ENCODE results near the gene PDE4D. TPM values are rescaled to one million over a fixed set of nuclear protein-coding genes. Genes with fewer than 3 reads are reported as not detected.

The PDE4D gene
- total RNA-seq, 1 experiment from 2014 or later: 6.5 TPM

DNA sequence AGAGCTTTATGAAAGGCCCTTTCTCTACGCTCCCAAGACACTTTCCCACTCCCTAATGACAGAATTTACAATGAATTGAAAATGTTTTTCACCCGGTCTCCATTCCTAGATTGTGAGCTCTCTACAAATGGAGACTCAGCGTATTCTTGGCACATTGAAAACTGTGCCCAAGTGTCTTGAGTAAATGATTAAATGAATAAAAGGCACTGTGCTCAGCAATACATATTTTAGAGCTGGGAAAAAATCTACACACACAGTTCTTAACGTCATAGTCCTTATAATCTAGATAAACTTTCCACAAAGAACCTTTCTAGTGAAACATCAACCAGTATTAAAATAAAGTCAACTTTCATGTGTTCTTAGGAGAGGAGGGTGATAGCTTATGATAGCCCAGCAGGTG, 676.7 kb downstream of the PDE4D start:
- no TSS peak for BruUV-seq (replicated peaks)
- Histone ChIP-seq H3K27me3 (replicated peaks; ENCODE audit: insufficient read depth, low read depth, low read length, poor library complexity) (peaks cover 34% of the 10 kb centered on the region), H3K4me3 (ENCODE audit: low read depth, low read length, poor library complexity, severe bottlenecking) (no peak overlapping the region), H3K27ac (ENCODE audit: low read depth, low read length, poor library complexity, severe bottlenecking) (no peak overlapping the region), H3K9me3 (ENCODE audit: low read depth, low read length, poor library complexity, severe bottlenecking) (no peaks in the 10 kb centered on the region), H3K36me3 (ENCODE audit: insufficient read depth, low read length, poor library complexity, severe bottlenecking) (no peaks in the 10 kb centered on the region), H3K4me1 (ENCODE audit: insufficient read depth, low read length, poor library complexity, severe bottlenecking) (no peaks in the 10 kb centered on the region)
- TF ChIP-seq, protein P1, sequence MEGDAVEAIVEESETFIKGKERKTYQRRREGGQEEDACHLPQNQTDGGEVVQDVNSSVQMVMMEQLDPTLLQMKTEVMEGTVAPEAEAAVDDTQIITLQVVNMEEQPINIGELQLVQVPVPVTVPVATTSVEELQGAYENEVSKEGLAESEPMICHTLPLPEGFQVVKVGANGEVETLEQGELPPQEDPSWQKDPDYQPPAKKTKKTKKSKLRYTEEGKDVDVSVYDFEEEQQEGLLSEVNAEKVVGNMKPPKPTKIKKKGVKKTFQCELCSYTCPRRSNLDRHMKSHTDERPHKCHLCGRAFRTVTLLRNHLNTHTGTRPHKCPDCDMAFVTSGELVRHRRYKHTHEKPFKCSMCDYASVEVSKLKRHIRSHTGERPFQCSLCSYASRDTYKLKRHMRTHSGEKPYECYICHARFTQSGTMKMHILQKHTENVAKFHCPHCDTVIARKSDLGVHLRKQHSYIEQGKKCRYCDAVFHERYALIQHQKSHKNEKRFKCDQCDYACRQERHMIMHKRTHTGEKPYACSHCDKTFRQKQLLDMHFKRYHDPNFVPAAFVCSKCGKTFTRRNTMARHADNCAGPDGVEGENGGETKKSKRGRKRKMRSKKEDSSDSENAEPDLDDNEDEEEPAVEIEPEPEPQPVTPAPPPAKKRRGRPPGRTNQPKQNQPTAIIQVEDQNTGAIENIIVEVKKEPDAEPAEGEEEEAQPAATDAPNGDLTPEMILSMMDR (conservative IDR thresholded peaks at IDR 0.05; ENCODE audit: low read depth, low read length): no peak
- TF ChIP-seq EZH2 (IDR thresholded peaks at IDR 0.05; ENCODE audit: borderline replicate concordance, low read depth, low read length, poor library complexity, severe bottlenecking): no peak
- CTCF ChIA-PET: no interaction called here
- DNase-seq (ENCODE audit: low spot score): no peak
- POLR2A ChIA-PET (ENCODE audit: low non-redundant PET): no interaction called here
- intact Hi-C loops (cut with micrococcal nuclease; ENCODE audit: unreplicated experiment): no loop called here

DNA sequence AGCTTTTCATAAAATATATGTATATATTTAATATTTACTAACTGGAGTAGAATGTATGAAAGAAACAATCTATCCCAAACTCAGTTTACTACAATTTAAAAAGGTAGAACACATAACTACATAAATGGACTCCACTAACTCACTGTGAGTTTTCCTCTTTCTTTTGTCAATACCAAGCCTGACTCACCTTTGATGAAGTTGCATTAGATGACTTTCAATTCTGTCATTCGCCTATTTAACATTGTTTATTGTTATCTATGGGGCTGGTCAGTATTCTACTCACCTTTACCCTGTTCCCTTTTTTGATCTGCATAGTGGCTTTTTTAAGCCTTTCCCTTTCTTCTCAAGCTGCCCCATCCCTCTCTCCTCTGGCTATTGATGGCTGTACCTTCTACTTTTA, 680.9 kb downstream of the PDE4D start:
- intact Hi-C loops (cut with micrococcal nuclease; ENCODE audit: unreplicated experiment): no loop called here
- no peak overlapping the region for H3K27ac ChIP-seq (ENCODE audit: low read depth, low read length, poor library complexity, severe bottlenecking)
- no TSS peak for BruUV-seq (replicated peaks)
- no peak for TF ChIP-seq EZH2 (IDR thresholded peaks at IDR 0.05; ENCODE audit: borderline replicate concordance, low read depth, low read length, poor library complexity, severe bottlenecking)
- TF ChIP-seq, protein P1 (conservative IDR thresholded peaks at IDR 0.05; ENCODE audit: low read depth, low read length): no peak
- ChIA-PET CTCF (no interaction called here), POLR2A (ENCODE audit: low non-redundant PET) (no interaction called here)
- H3K36me3 ChIP-seq (ENCODE audit: insufficient read depth, low read length, poor library complexity, severe bottlenecking): no peaks in the 10 kb centered on the region
- H3K9me3 ChIP-seq (ENCODE audit: low read depth, low read length, poor library complexity, severe bottlenecking): no peaks in the 10 kb centered on the region
- no peaks in the 10 kb centered on the region for H3K4me1 ChIP-seq (ENCODE audit: insufficient read depth, low read length, poor library complexity, severe bottlenecking)
- H3K27me3 ChIP-seq (replicated peaks; ENCODE audit: insufficient read depth, low read depth, low read length, poor library complexity): peaks cover 43% of the 10 kb centered on the region
- no peak for DNase-seq (ENCODE audit: low spot score)
- H3K4me3 ChIP-seq (ENCODE audit: low read depth, low read length, poor library complexity, severe bottlenecking): no peak overlapping the region

DNA sequence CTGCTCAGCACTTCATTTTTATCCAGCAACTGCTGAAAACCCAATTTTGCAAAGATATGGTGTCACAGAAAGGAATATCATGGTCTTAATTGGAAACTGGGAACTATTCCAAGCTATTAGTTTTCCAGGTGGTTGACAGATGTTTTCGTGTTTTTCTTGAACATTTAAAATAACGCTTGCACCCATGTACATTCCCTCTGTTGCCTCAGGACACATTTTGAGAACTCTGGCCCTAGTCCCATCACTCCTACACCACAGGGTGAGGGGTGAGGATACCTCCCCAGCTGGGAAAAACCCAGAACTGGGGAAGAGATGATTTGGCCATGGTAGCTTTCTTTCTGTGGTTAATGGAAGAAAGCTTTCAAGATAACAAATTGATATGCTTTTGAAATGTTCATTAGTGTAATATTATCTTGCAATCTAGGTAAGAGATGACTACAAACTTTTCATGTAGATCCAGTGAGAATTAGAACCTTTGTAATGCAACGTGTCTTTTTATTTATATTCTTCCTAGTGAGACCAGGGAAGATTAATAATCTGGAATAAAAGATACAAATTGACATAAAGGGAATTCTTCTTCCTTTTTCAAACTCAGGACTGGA, 683.7 kb downstream of the PDE4D start:
- intact Hi-C loops (cut with micrococcal nuclease; ENCODE audit: unreplicated experiment): no loop called here
- POLR2A ChIA-PET (ENCODE audit: low non-redundant PET): no interaction called here
- Histone ChIP-seq H3K4me3 (ENCODE audit: low read depth, low read length, poor library complexity, severe bottlenecking) (no peak overlapping the region), H3K9me3 (ENCODE audit: low read depth, low read length, poor library complexity, severe bottlenecking) (no peaks in the 10 kb centered on the region), H3K36me3 (ENCODE audit: insufficient read depth, low read length, poor library complexity, severe bottlenecking) (no peaks in the 10 kb centered on the region), H3K27me3 (replicated peaks; ENCODE audit: insufficient read depth, low read depth, low read length, poor library complexity) (peaks cover 26% of the 10 kb centered on the region), H3K27ac (ENCODE audit: low read depth, low read length, poor library complexity, severe bottlenecking) (no peak overlapping the region), H3K4me1 (ENCODE audit: insufficient read depth, low read length, poor library complexity, severe bottlenecking) (no peaks in the 10 kb centered on the region)
- TF ChIP-seq, protein P1 (conservative IDR thresholded peaks at IDR 0.05; ENCODE audit: low read depth, low read length): no peak
- no peak for TF ChIP-seq EZH2 (IDR thresholded peaks at IDR 0.05; ENCODE audit: borderline replicate concordance, low read depth, low read length, poor library complexity, severe bottlenecking)
- no peak for DNase-seq (ENCODE audit: low spot score)
- CTCF ChIA-PET: no interaction called here
- no TSS peak for BruUV-seq (replicated peaks)
